RKO (cell line): ENCODE results near the gene MIDN.

ENCODE experiments used
- DNase-seq: peaks from one replicate; pipeline ENCODE4 v3.0.0-alpha.2; 2016; ENCODE audit warnings: low spot score

MIDN gene

GRCh38 chr19:1233115-1233667, 15.2 kb upstream of the MIDN start:
- no peak for DNase-seq

- no peak for DNase-seq
These were observed 14.1 kb upstream of the MIDN start for GRCh38 chr19:1234051-1234954.

- no peak for DNase-seq
These were observed 13.4 kb upstream of the MIDN start for GRCh38 chr19:1234955-1235380.

- peak; percentile 70 for DNase-seq
These were observed 12.5 kb upstream of the MIDN start for GRCh38 chr19:1235625-1236538.

- DNase-seq, result no peak
These were observed 11.8 kb upstream of the MIDN start for GRCh38 chr19:1236576-1236975.

- DNase-seq, result no peak
These were observed 11.2 kb upstream of the MIDN start for GRCh38 chr19:1237027-1237659.

- peak; percentile 57 for DNase-seq
These were observed 10.5 kb upstream of the MIDN start, which contains the start of gene CBARP for GRCh38 chr19:1237754-1238368. Gene CBARP (minus strand): TSS chr19:1238005. CDS start chr19:1236100, 1,905 bp downstream.

GRCh38 chr19:1238369-1239303, 9.7 kb upstream of the MIDN start:
- no peak for DNase-seq

GRCh38 chr19:1239420-1239795, 9.0 kb upstream of the MIDN start:
- DNase-seq, result no peak

- peak; percentile 91 for DNase-seq
These were observed 8.3 kb upstream of the MIDN start for GRCh38 chr19:1239796-1240737.

- DNase-seq, result no peak
These were observed 7.5 kb upstream of the MIDN start for GRCh38 chr19:1240925-1241324.

GRCh38 chr19:1241417-1242095, 6.8 kb upstream of the MIDN start, which contains the start of gene ATP5F1D:
Gene ATP5F1D (plus strand): TSS chr19:1241751. CDS start chr19:1241851, 100 bp downstream.
- peak; percentile 96 for DNase-seq

- peak; percentile 77 for DNase-seq
These were observed 4.4 kb upstream of the MIDN start for GRCh38 chr19:1243768-1244692.

GRCh38 chr19:1244693-1245451, 3.5 kb upstream of the MIDN start:
- DNase-seq, result no peak

- no peak for DNase-seq
These were observed 2.7 kb upstream of the MIDN start for GRCh38 chr19:1245494-1246264.
